GM23338 (cell line): ENCODE results near the gene RNF220. TPM values are rescaled to one million over a fixed set of nuclear protein-coding genes. Genes with fewer than 3 reads are reported as not detected.

Experiments
- ATAC-seq: fragments of 200-7000 bp; cut with Tn5 transposase; 3 replicates; pipeline ENCODE4 v1.9.1; 2020
- DNase-seq: peaks from one replicate; pipeline ENCODE4 v3.0.0-alpha.2; 2015; ENCODE audit warnings: low spot score
- H2AFZ ChIP-seq: fragments of 200-600 bp; sonication (generic); 2 replicates; pipeline ENCODE4 v1.8.0; 2016; ENCODE audit warnings: antibody characterized with exemption, mild to moderate bottlenecking, moderate library complexity
- H3F3A ChIP-seq: fragments of 200-600 bp; sonication (generic); replicated peaks from 2 replicates; pipeline ENCODE4 v1.8.0; 2017; ENCODE audit warnings: antibody characterized with exemption, mixed run types, low read depth
- H3K27ac ChIP-seq: fragments of 200-600 bp; sonication (generic); 2 replicates; pipeline ENCODE4 v1.6.1; 2016; ENCODE audit warnings: low read depth
- H3K27me3 ChIP-seq: fragments of 200-600 bp; sonication (generic); 2 replicates; pipeline ENCODE4 v1.8.0; 2016; ENCODE audit warnings: mild to moderate bottlenecking, mixed run types, moderate library complexity; ENCODE audit not compliant: insufficient read depth
- H3K36me3 ChIP-seq: fragments of 200-600 bp; sonication (generic); 2 replicates; pipeline ENCODE4 v1.8.0; 2016; ENCODE audit warnings: mild to moderate bottlenecking; ENCODE audit not compliant: insufficient read depth
- H3K4me1 ChIP-seq: fragments of 200-600 bp; sonication (generic); 2 replicates; pipeline ENCODE4 v1.8.0; 2016; ENCODE audit warnings: mild to moderate bottlenecking, moderate library complexity; ENCODE audit not compliant: insufficient read depth
- H3K4me2 ChIP-seq: fragments of 200-600 bp; sonication (generic); 2 replicates; pipeline ENCODE4 v1.7.1; 2017; ENCODE audit warnings: mixed run types
- H3K4me3 ChIP-seq: fragments of 200-600 bp; sonication (generic); 2 replicates; pipeline ENCODE4 v1.6.1; 2016; ENCODE audit warnings: mixed run types
- H3K79me2 ChIP-seq: fragments of 200-600 bp; sonication (generic); replicated peaks from 2 replicates; pipeline ENCODE4 v1.8.0; 2017; ENCODE audit warnings: mild to moderate bottlenecking; ENCODE audit not compliant: insufficient read depth
- H3K9me2 ChIP-seq: fragments of 200-600 bp; sonication (generic); 2 replicates; pipeline ENCODE4 v1.8.0; 2017; ENCODE audit not compliant: insufficient read depth
- H4K20me1 ChIP-seq: fragments of 200-600 bp; sonication (generic); replicated peaks from 2 replicates; pipeline ENCODE4 v1.8.0; 2017; ENCODE audit warnings: mild to moderate bottlenecking; ENCODE audit not compliant: insufficient read depth
- H3K27ac Mint-ChIP-seq: 2 replicates; pipeline ENCODE4 v1.8.0; 2020; ENCODE audit warnings: inconsistent platforms, mild to moderate bottlenecking, moderate library complexity, mixed read lengths
- H3K27me3 Mint-ChIP-seq: 3 replicates; pipeline ENCODE4 v1.8.0; 2022; ENCODE audit warnings: low read depth, mild to moderate bottlenecking, moderate library complexity, mixed read lengths, inconsistent platforms; ENCODE audit not compliant: insufficient read depth, poor library complexity
- H3K36me3 Mint-ChIP-seq: 3 replicates; pipeline ENCODE4 v1.8.0; 2021; ENCODE audit warnings: low read depth, mild to moderate bottlenecking, inconsistent platforms, moderate library complexity, mixed read lengths
- H3K4me1 Mint-ChIP-seq: 3 replicates; pipeline ENCODE4 v1.8.0; 2020; ENCODE audit warnings: mild to moderate bottlenecking, inconsistent platforms, mixed read lengths
- H3K4me3 Mint-ChIP-seq: 3 replicates; pipeline ENCODE4 v1.8.0; 2021; ENCODE audit warnings: moderate library complexity, mild to moderate bottlenecking, inconsistent platforms, mixed read lengths
- H3K9me3 Mint-ChIP-seq: 3 replicates; pipeline ENCODE4 v1.8.0; 2020; ENCODE audit warnings: moderate library complexity, mild to moderate bottlenecking, inconsistent platforms, mixed read lengths
- CREB1 ChIP-seq: fragments of 250-450 bp; sonication (Bioruptor Pico); IDR thresholded peaks from 2 replicates; pipeline ENCODE4 v1.5.0; 2020; ENCODE audit warnings: low read depth, mild to moderate bottlenecking, moderate library complexity
- EZH2 ChIP-seq: fragments of 200-600 bp; sonication (generic); IDR thresholded peaks from one replicate; pipeline ENCODE4 v1.8.0; 2017; ENCODE audit warnings: antibody characterized with exemption, mild to moderate bottlenecking, low read depth; ENCODE audit not compliant: unreplicated experiment
- EZH2phosphoT487 ChIP-seq: fragments of 200-600 bp; sonication (generic); IDR thresholded peaks from one replicate; pipeline ENCODE4 v1.8.1; 2018; ENCODE audit warnings: antibody characterized with exemption; ENCODE audit not compliant: unreplicated experiment
- JUNB ChIP-seq: IDR thresholded peaks from one replicate; pipeline ENCODE4 v1.6.1; 2016; ENCODE audit warnings: antibody characterized with exemption; ENCODE audit not compliant: unreplicated experiment
- NANOG ChIP-seq: IDR thresholded peaks from 2 replicates; pipeline ENCODE4 v1.6.1; 2016; ENCODE audit warnings: antibody characterized with exemption, borderline replicate concordance
- POLR2AphosphoS5 ChIP-seq: IDR thresholded peaks from 2 replicates; pipeline ENCODE4 v1.6.1; 2016; ENCODE audit warnings: antibody characterized with exemption, low read depth
- STAT1 ChIP-seq: IDR thresholded peaks from one replicate; pipeline ENCODE4 v1.6.1; 2016; ENCODE audit warnings: antibody characterized with exemption; ENCODE audit not compliant: unreplicated experiment
- ZNF114 ChIP-seq: fragments of 250-450 bp; sonication (Bioruptor Pico); IDR thresholded peaks from 2 replicates; pipeline ENCODE4 v1.5.0; 2020; ENCODE audit warnings: mild to moderate bottlenecking, moderate library complexity
- ZNF331 ChIP-seq: fragments of 250-450 bp; sonication (Bioruptor Pico); IDR thresholded peaks from 2 replicates; pipeline ENCODE4 v1.5.0; 2020; ENCODE audit warnings: low read depth, mild to moderate bottlenecking, moderate library complexity
- polyA plus RNA-seq: library from polyadenylated mRNA; unstranded; fragments of >200 nt; fragmentation: Nextera tagmentation; extraction: Ambion mirVana; gene quantifications from 2 replicates; pipeline ENCODE4 v1.2.1, GENCODE V29; 2016
- total RNA-seq: library from RNA; depleted of rRNA; stranded (reverse); fragments of >200 nt; shearing (Covaris generic); gene quantifications from 2 replicates; pipeline ENCODE4 v1.2.3, GENCODE V29; 2014
- TF ChIP-seq, protein P1 (sequence below): IDR thresholded peaks from 2 replicates; pipeline ENCODE4 v1.6.1; 2016; ENCODE audit warnings: antibody characterized with exemption
- TF ChIP-seq, protein P2 (sequence below): fragments of 250-450 bp; sonication (Bioruptor Pico); IDR thresholded peaks from 2 replicates; pipeline ENCODE4 v1.5.0; 2020; ENCODE audit warnings: mild to moderate bottlenecking, moderate library complexity
- TF ChIP-seq, protein P3 (sequence below): IDR thresholded peaks from one replicate; pipeline ENCODE4 v1.6.1; 2018; ENCODE audit warnings: antibody characterized with exemption; ENCODE audit not compliant: unreplicated experiment
- TF ChIP-seq, protein P4 (sequence below), 2 experiments: fragments of 200-600 bp in 1 of 2; sonication (generic) in 1 of 2; conservative IDR thresholded peaks; 2 replicates each; pipeline versions ENCODE4 v1.5.1 to v1.6.1; 2016 to 2017; ENCODE audit warnings: antibody characterized with exemption in 2 of 2, low read depth in 2 of 2, mild to moderate bottlenecking in 2 of 2, moderate library complexity in 1 of 2

RNF220 gene
- total and polyA plus RNA-seq, 2 experiments from 2014 or later = 72.8 to 168 TPM

DNA sequence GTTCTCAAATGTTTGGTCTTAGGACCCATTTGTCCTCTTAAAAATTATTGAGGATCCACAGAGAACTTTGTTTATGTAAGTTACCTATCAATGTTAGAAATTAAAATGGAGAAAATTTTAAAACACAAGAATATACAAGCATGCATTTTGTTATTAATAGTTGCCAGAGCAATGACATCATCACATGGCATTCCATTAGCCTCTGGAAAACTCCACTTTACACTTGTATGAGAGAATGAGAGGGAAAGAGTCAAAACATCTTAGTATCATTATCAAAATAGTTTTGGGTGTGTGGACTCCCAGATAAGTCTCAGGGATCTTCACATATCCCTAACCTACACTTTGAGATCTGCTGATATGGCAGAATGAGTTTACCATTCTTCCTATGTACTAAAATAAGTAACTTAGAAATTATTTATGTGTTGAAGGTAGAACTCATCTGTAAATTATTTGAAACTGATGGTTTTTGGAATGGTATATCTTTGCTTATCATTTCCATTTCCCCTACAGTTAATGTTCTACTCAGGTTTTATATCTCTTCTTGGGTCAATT, 48.8 kb downstream of the RNF220 start:
- no peak overlapping the region for H3K4me3 ChIP-seq
- Mint-ChIP-seq H3K4me1 (no peaks in the 10 kb centered on the region), H3K27ac (no peak overlapping the region), H3K9me3 (peaks cover 12% of the 10 kb centered on the region), H3K27me3 (no peaks in the 10 kb centered on the region), H3K36me3 (peaks cover 22% of the 10 kb centered on the region), H3K4me3 (no peak overlapping the region)
- no peak overlapping the region for H2AFZ ChIP-seq
- TF ChIP-seq, protein P1, sequence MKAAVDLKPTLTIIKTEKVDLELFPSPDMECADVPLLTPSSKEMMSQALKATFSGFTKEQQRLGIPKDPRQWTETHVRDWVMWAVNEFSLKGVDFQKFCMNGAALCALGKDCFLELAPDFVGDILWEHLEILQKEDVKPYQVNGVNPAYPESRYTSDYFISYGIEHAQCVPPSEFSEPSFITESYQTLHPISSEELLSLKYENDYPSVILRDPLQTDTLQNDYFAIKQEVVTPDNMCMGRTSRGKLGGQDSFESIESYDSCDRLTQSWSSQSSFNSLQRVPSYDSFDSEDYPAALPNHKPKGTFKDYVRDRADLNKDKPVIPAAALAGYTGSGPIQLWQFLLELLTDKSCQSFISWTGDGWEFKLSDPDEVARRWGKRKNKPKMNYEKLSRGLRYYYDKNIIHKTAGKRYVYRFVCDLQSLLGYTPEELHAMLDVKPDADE = no peak
- TF ChIP-seq ZNF114 (CRISPR knock-in tag) (no peak), EZH2phosphoT487 (no peak), STAT1 (no peak), NANOG (no peak), POLR2AphosphoS5 (no peak), JUNB (no peak), EZH2 (no peak), ZNF331 (CRISPR knock-in tag) (no peak), CREB1 (no peak)
- TF ChIP-seq, protein P2, sequence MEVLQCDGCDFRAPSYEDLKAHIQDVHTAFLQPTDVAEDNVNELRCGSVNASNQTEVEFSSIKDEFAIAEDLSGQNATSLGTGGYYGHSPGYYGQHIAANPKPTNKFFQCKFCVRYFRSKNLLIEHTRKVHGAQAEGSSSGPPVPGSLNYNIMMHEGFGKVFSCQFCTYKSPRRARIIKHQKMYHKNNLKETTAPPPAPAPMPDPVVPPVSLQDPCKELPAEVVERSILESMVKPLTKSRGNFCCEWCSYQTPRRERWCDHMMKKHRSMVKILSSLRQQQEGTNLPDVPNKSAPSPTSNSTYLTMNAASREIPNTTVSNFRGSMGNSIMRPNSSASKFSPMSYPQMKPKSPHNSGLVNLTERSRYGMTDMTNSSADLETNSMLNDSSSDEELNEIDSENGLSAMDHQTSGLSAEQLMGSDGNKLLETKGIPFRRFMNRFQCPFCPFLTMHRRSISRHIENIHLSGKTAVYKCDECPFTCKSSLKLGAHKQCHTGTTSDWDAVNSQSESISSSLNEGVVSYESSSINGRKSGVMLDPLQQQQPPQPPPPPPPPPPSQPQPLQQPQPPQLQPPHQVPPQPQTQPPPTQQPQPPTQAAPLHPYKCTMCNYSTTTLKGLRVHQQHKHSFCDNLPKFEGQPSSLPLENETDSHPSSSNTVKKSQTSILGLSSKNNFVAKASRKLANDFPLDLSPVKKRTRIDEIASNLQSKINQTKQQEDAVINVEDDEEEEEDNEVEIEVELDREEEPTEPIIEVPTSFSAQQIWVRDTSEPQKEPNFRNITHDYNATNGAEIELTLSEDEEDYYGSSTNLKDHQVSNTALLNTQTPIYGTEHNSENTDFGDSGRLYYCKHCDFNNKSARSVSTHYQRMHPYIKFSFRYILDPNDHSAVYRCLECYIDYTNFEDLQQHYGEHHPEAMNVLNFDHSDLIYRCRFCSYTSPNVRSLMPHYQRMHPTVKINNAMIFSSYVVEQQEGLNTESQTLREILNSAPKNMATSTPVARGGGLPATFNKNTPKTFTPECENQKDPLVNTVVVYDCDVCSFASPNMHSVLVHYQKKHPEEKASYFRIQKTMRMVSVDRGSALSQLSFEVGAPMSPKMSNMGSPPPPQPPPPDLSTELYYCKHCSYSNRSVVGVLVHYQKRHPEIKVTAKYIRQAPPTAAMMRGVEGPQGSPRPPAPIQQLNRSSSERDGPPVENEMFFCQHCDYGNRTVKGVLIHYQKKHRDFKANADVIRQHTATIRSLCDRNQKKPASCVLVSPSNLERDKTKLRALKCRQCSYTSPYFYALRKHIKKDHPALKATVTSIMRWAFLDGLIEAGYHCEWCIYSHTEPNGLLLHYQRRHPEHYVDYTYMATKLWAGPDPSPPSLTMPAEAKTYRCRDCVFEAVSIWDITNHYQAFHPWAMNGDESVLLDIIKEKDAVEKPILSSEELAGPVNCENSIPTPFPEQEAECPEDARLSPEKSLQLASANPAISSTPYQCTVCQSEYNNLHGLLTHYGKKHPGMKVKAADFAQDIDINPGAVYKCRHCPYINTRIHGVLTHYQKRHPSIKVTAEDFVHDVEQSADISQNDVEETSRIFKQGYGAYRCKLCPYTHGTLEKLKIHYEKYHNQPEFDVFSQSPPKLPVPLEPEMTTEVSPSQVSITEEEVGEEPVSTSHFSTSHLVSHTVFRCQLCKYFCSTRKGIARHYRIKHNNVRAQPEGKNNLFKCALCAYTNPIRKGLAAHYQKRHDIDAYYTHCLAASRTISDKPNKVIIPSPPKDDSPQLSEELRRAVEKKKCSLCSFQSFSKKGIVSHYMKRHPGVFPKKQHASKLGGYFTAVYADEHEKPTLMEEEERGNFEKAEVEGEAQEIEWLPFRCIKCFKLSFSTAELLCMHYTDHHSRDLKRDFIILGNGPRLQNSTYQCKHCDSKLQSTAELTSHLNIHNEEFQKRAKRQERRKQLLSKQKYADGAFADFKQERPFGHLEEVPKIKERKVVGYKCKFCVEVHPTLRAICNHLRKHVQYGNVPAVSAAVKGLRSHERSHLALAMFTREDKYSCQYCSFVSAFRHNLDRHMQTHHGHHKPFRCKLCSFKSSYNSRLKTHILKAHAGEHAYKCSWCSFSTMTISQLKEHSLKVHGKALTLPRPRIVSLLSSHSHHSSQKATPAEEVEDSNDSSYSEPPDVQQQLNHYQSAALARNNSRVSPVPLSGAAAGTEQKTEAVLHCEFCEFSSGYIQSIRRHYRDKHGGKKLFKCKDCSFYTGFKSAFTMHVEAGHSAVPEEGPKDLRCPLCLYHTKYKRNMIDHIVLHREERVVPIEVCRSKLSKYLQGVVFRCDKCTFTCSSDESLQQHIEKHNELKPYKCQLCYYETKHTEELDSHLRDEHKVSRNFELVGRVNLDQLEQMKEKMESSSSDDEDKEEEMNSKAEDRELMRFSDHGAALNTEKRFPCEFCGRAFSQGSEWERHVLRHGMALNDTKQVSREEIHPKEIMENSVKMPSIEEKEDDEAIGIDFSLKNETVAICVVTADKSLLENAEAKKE (CRISPR knock-in tag) = no peak
- TF ChIP-seq, protein P3, sequence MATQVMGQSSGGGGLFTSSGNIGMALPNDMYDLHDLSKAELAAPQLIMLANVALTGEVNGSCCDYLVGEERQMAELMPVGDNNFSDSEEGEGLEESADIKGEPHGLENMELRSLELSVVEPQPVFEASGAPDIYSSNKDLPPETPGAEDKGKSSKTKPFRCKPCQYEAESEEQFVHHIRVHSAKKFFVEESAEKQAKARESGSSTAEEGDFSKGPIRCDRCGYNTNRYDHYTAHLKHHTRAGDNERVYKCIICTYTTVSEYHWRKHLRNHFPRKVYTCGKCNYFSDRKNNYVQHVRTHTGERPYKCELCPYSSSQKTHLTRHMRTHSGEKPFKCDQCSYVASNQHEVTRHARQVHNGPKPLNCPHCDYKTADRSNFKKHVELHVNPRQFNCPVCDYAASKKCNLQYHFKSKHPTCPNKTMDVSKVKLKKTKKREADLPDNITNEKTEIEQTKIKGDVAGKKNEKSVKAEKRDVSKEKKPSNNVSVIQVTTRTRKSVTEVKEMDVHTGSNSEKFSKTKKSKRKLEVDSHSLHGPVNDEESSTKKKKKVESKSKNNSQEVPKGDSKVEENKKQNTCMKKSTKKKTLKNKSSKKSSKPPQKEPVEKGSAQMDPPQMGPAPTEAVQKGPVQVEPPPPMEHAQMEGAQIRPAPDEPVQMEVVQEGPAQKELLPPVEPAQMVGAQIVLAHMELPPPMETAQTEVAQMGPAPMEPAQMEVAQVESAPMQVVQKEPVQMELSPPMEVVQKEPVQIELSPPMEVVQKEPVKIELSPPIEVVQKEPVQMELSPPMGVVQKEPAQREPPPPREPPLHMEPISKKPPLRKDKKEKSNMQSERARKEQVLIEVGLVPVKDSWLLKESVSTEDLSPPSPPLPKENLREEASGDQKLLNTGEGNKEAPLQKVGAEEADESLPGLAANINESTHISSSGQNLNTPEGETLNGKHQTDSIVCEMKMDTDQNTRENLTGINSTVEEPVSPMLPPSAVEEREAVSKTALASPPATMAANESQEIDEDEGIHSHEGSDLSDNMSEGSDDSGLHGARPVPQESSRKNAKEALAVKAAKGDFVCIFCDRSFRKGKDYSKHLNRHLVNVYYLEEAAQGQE = no peak
- TF ChIP-seq, protein P4, sequence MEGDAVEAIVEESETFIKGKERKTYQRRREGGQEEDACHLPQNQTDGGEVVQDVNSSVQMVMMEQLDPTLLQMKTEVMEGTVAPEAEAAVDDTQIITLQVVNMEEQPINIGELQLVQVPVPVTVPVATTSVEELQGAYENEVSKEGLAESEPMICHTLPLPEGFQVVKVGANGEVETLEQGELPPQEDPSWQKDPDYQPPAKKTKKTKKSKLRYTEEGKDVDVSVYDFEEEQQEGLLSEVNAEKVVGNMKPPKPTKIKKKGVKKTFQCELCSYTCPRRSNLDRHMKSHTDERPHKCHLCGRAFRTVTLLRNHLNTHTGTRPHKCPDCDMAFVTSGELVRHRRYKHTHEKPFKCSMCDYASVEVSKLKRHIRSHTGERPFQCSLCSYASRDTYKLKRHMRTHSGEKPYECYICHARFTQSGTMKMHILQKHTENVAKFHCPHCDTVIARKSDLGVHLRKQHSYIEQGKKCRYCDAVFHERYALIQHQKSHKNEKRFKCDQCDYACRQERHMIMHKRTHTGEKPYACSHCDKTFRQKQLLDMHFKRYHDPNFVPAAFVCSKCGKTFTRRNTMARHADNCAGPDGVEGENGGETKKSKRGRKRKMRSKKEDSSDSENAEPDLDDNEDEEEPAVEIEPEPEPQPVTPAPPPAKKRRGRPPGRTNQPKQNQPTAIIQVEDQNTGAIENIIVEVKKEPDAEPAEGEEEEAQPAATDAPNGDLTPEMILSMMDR (conservative IDR thresholded peaks at IDR 0.05; ENCODE audit: low read depth in 2 of 2) = no peak
- DNase-seq = no peak
- no peaks in the 10 kb centered on the region for H3K9me2 ChIP-seq
- ATAC-seq = no peak
- H3K27ac ChIP-seq = no peak overlapping the region
- no peaks in the 10 kb centered on the region; the same call in 1 of the 2 replicates for H3K36me3 ChIP-seq
- H3F3A ChIP-seq = no peaks in the 10 kb centered on the region
- no peaks in the 10 kb centered on the region for H3K27me3 ChIP-seq
- H3K79me2 ChIP-seq = peaks cover 41% of the 10 kb centered on the region
- no peak overlapping the region for H3K4me2 ChIP-seq
- no peaks in the 10 kb centered on the region for H3K4me1 ChIP-seq
- no peaks in the 10 kb centered on the region for H4K20me1 ChIP-seq
